Stimulated activated effector memory CD8-positive, alpha-beta T cell treated with anti-CD3 and anti-CD28 coated beads, Interleukin-12 subunit alpha, Interleukin-12 subunit beta, amount 100 ng/mL, for 72 hours (primary cell): Measurements from ENCODE around the gene MAP7.

Source experiments
- ATAC-seq: fragments of 150-1000 bp; cut with Tn5 transposase; 2 replicates; pipeline ENCODE4 v1.10.0; 2021
- DNase-seq, 2 donors: peaks; one replicate each; pipeline ENCODE4 v3.0.0; 2021 to 2022; ENCODE audit warnings: low spot score in 2 of 2
- H3K27ac Mint-ChIP-seq: one replicate; pipeline ENCODE4 v1.8.0; 2022; ENCODE audit warnings: mild to moderate bottlenecking, mixed read lengths
- H3K36me3 Mint-ChIP-seq: one replicate; pipeline ENCODE4 v1.8.0; 2022; ENCODE audit warnings: mild to moderate bottlenecking, mixed read lengths
- H3K4me1 Mint-ChIP-seq: one replicate; pipeline ENCODE4 v1.8.0; 2022; ENCODE audit warnings: mixed read lengths
- H3K4me3 Mint-ChIP-seq: one replicate; pipeline ENCODE4 v1.8.0; 2022; ENCODE audit warnings: mild to moderate bottlenecking, mixed read lengths
- H3K9me3 Mint-ChIP-seq: one replicate; pipeline ENCODE4 v1.8.0; 2022; ENCODE audit warnings: mixed read lengths

Gene MAP7

DNA sequence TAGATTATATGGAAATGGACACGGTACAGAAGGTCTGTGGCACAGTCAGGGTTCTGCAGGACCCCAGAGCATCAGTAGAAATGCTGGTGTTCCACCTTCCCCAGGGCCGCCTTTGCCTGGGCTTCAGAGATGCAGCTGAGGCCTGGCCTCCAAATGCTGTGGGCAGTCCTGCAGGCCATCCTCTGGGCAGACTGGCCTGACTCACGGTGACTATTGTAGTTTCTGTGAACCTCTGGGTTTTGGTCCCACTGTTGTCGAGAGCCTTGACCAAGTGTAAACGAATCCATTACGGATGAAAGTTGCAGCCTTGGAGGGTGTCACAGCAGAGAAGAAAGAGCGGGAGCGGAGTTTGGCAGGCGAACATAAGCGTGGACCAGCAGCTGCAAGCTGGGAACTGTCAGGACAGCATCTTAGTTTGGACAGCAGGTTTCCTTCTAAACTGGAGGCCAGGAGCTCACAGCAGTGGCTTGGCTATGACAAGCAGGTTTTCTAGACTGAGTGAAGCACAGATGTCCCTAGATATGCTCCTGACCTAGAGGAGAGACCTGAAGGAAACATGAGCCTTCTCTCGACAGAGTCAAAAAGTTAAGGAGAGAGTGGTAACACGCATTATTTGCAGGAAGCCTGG lies 214.4 kb downstream of the MAP7 start:
- no peaks in the 10 kb centered on the region for H3K36me3 Mint-ChIP-seq
- DNase-seq: no peak
- no peaks in the 10 kb centered on the region for H3K9me3 Mint-ChIP-seq
- peak; percentile 34 for ATAC-seq
- no peak overlapping the region for H3K27ac Mint-ChIP-seq
- H3K4me1 Mint-ChIP-seq: no peaks in the 10 kb centered on the region
- H3K4me3 Mint-ChIP-seq: no peak overlapping the region

DNA sequence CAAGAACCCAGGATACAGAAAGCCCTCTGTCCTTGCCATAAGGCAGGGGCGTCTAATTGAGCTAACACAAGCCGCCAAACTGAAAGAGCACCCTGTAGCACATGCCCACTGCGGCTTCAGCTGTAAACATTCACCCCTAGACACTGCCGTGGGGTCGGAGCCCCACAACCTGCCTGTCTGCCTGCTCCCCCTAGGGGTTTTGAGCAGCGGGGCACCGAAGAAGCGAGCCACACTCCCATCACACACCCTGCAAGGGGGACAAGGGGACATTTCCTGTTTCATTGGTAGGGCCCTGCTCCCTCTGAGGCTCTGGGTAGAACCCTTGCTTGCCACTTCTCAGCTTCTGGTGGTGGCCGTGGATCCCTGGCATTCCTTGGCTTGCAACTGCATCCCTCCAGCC lies 215.4 kb downstream of the MAP7 start:
- Mint-ChIP-seq H3K27ac (no peak overlapping the region), H3K36me3 (no peaks in the 10 kb centered on the region), H3K4me3 (no peak overlapping the region), H3K4me1 (no peaks in the 10 kb centered on the region), H3K9me3 (no peaks in the 10 kb centered on the region)
- no peak for ATAC-seq
- DNase-seq: no peak

DNA sequence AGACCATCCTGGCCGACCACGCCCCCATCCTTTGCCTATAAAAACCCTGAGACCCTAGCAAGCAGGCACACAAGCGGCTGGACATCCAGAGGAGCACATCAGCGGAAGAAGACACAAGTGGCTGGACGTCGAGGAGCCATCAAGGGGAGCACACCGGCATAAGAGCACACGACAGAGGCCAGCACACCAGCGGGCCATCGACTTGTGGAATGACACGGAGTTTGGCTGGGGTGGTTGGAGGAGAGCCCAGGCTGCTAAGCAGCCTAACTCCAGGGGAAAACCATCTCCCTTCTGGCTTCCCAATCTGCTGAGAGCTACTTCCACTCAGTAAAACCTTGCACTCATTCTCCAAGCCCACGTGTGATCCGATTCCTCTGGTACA lies 215.8 kb downstream of the MAP7 start:
- Mint-ChIP-seq H3K27ac (no peak overlapping the region), H3K9me3 (no peaks in the 10 kb centered on the region), H3K4me3 (no peak overlapping the region), H3K4me1 (no peaks in the 10 kb centered on the region), H3K36me3 (no peaks in the 10 kb centered on the region)
- DNase-seq (no peak), ATAC-seq (no peak)

DNA sequence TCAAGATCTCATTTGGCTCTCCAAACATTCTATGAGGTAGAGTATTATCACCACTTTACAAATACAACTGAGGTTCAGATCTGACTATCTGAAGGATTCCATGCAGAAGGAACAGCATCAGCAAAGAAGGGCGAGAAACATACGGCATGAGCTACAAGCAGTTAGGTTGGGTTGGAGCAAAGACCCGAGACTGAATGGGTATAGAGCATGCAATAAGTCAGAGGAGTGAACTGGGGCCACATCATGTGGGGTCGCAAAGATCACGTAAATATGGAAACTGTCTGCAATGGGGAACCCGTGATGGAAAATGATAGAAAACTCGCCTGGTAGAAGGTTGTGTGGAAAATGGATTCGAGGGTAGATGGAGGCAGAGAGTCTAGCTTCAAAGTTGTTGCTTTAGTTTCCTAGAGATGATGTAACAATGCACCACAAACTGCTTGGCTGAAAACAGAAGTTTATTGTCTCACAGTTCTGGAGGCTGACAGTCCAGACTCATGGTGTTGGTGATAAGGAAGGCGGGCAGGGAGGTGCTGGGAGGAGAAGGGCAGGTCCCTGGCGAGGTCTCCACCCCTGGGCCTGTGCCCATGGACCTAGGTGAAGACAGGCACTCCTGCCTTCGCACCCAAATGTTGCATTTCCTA lies 216.3 kb downstream of the MAP7 start:
- DNase-seq (no peak), ATAC-seq (no peak)
- Mint-ChIP-seq H3K4me3 (no peak overlapping the region), H3K27ac (no peak overlapping the region), H3K4me1 (no peaks in the 10 kb centered on the region), H3K9me3 (no peaks in the 10 kb centered on the region), H3K36me3 (no peaks in the 10 kb centered on the region)

DNA sequence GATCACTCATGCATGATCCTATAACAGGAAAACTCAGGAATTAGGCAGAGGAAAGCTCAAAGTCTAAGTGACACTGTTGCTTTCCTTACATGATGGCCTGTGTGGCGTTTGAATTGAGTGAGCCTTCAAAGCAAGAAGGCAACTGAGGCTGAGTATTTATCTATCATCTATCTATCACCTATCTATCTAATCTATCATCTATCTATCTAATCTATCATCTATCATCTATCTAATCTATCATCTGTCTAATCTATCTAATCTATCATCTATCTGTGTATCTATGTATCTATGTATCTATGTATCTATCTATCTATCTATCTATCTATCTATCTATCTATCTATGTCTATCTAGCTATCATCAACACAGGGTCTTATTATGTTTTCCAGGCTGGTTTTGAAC lies 218.8 kb downstream of the MAP7 start:
- Mint-ChIP-seq H3K27ac (no peak overlapping the region), H3K4me3 (no peak overlapping the region), H3K4me1 (no peaks in the 10 kb centered on the region), H3K9me3 (no peaks in the 10 kb centered on the region), H3K36me3 (no peaks in the 10 kb centered on the region)
- ATAC-seq: no peak
- no peak for DNase-seq

DNA sequence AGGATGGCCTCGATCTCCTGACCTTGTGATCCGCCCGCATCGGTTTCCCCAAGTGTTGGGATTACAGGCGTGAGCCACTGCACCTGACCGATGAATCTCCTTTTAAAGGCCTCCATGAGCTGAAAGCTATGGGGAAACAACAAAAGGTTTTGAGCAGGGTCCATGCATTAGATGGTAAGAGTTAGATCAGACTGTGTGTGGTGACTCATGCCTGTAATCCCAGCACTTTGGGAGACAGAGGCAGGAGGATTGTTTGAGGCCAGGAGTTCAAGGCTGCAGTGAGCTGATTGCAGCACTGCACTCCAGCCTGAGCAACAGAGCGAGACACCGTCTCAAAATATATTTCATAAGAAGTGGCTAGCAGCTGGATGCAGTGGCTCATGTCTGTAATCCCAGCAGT lies 219.6 kb downstream of the MAP7 start:
- ATAC-seq (no peak), DNase-seq (no peak)
- Mint-ChIP-seq H3K4me3 (no peak overlapping the region), H3K9me3 (no peaks in the 10 kb centered on the region), H3K36me3 (no peaks in the 10 kb centered on the region), H3K27ac (no peak overlapping the region), H3K4me1 (no peaks in the 10 kb centered on the region)

DNA sequence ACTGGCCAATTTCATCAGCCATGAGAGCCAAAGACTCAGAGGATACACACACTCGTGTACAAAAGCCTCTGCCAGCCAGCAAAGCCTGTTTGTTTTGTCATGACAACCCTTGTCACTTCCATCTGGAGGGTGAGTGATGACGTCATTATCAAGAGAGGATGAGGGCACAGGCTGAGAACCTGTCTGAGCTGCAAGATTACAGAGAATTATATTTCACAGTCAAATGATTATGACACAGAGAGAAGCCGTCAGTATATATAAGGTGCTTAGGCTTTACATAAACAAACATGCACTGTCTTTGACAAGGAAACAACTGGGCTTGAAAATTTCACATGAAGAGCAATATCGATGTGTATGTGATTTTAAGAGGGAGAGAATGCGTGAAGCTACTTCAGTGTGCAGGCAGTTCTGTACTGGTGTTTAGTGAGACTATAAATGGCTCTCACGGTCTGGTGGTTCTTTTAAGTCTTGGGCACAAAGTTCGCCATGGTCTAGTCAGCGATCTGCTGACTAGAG lies 224.1 kb downstream of the MAP7 start:
- no peak overlapping the region for H3K27ac Mint-ChIP-seq

DNA sequence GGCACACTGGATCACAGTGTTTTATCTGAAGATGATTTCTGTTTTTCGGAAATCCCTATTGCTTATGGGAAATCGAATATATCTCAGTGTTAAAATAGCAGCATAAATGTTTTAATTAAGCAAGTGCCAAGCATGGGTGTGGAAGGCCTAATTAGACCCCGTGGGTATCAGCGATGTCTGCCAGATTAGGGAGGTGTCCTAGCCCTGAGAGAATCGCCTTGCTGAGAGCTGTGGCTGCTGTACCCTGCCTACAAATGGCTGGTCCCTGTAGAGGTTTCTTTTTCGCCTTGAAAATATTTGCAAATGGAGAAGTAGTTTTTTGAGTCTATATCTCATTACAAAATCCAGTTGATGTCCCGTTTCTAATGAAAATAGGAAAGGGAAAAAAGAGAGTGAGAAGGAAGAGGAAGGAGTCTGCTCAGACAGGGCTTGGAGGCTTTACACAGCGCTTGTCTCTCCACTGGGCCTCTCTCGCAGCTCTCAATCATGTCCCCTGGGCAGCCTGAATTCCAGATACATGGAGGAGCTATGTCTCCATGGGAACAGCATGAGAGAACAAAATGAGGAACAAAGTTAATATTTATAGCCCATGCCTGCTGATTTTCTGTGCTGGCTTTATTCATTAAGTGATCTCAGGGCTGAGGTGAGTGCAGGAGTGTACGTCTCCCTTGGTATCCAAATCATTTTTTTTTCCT lies 225.4 kb downstream of the MAP7 start:
- H3K9me3 Mint-ChIP-seq: no peaks in the 10 kb centered on the region
- DNase-seq (no peak), ATAC-seq (no peak)
- H3K4me3 Mint-ChIP-seq: no peak overlapping the region
- H3K4me1 Mint-ChIP-seq: no peaks in the 10 kb centered on the region
- no peak overlapping the region for H3K27ac Mint-ChIP-seq
- no peaks in the 10 kb centered on the region for H3K36me3 Mint-ChIP-seq

More for the DNA sequence above, 224.1 kb downstream of the MAP7 start:
- no peak for ATAC-seq
- DNase-seq: no peak
- Mint-ChIP-seq H3K9me3 (no peaks in the 10 kb centered on the region), H3K4me3 (no peak overlapping the region), H3K4me1 (no peaks in the 10 kb centered on the region), H3K36me3 (no peaks in the 10 kb centered on the region)

DNA sequence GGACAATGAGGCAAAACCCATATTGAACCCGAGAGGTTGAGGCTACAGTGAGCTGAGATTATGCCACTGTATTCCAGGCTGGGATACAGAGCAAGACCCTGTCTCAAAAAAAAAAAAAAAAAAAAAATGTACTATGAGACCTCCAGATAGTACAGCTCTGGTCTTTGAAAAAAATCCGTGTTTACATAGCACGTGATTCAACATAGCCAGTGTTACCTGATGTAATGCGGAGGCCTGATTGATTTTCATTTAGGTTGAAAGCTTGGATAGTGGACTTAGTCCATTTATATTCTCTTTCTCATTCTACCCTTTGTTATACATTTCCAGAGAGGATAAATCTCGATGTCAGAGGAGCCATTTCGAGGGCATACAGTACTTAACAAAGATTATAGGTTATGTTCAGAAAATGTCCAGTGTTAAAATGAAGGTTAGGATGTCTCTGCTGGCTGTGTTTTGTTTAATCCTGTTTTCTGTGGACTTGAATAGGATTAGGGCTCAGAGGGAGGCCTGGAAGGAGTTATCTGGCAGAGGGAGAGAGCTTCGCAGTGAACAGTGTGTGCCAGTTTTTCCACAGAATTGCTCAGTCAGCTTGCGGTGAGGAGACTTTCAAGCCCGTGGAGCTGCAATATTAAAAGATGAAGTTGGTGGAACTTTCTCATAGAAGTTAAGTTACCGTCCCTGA lies 226.7 kb downstream of the MAP7 start:
- ATAC-seq: no peak
- H3K4me3 Mint-ChIP-seq: no peak overlapping the region
- no peak for DNase-seq
- H3K27ac Mint-ChIP-seq: no peak overlapping the region
- H3K36me3 Mint-ChIP-seq: no peaks in the 10 kb centered on the region
- no peaks in the 10 kb centered on the region for H3K9me3 Mint-ChIP-seq
- no peaks in the 10 kb centered on the region for H3K4me1 Mint-ChIP-seq

DNA sequence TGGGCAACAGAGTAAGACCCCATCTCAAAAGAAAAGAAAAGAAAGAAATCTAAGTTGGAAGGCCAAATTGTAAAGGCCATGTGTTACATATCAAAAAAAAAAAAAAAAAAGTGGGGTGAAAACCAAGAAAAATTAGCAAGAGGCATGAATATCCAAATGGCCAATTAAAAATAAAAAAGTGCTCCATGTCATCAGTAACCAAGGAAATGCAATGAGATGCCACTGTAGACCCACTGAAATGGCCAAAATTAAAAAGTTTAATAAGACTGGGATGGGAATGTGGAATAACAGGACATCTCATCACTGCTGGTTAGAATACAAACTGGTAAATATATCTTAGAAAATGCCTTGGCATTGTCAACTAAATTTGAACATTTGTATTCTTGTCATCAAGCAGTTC lies 230.5 kb downstream of the MAP7 start:
- ATAC-seq: no peak
- Mint-ChIP-seq H3K27ac (no peak overlapping the region), H3K4me1 (no peaks in the 10 kb centered on the region)

DNA sequence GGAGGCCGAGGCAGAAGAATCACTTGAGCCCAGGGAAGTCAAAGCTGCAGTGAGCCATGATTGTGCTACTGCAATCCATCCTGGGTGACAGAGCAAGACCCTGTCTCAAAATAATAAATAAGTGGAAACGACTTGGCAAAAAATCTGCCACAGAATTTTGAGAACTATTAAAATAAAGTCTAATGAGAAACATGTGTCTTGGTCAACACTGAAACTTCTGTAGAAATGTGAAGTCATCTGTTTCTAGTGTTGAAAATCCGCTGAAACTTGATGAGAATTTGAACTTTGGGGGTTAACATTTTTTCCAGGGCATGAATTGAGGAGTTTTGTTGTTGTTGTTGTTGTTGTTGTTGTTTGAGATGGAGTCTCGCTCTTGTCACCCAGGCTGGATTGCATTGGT lies 231.5 kb downstream of the MAP7 start:
- H3K4me3 Mint-ChIP-seq: no peak overlapping the region
- H3K9me3 Mint-ChIP-seq: no peaks in the 10 kb centered on the region
- no peaks in the 10 kb centered on the region for H3K36me3 Mint-ChIP-seq
- DNase-seq: no peak
- no peaks in the 10 kb centered on the region for H3K4me1 Mint-ChIP-seq
- no peak for ATAC-seq
- no peak overlapping the region for H3K27ac Mint-ChIP-seq

More for the DNA sequence above, 230.5 kb downstream of the MAP7 start:
- Mint-ChIP-seq H3K9me3 (no peaks in the 10 kb centered on the region), H3K4me3 (no peak overlapping the region), H3K36me3 (no peaks in the 10 kb centered on the region)
- no peak for DNase-seq

DNA sequence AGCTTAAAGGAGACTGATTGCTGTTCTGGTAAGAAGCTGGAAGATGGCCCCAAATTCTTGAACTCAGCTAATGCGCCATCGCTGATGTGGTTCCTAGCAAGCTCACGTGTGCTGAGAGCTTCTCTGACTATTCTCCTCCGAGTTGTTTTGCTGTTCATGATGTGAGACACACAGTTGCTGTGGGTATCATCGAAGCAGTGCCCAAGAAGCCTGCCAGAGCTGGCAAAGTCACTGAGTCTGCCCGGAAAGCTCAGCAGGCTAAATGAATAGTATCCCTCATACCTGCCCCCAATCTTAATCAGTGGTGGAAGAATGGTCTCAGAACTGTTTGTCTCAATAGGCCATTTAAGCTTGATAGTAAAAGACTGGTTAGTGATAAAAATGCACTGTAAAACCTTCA lies 232.3 kb downstream of the MAP7 start:
- ATAC-seq (no peak), DNase-seq (no peak)
- Mint-ChIP-seq H3K4me1 (no peaks in the 10 kb centered on the region), H3K36me3 (no peaks in the 10 kb centered on the region), H3K4me3 (no peak overlapping the region), H3K27ac (no peak overlapping the region), H3K9me3 (no peaks in the 10 kb centered on the region)

DNA sequence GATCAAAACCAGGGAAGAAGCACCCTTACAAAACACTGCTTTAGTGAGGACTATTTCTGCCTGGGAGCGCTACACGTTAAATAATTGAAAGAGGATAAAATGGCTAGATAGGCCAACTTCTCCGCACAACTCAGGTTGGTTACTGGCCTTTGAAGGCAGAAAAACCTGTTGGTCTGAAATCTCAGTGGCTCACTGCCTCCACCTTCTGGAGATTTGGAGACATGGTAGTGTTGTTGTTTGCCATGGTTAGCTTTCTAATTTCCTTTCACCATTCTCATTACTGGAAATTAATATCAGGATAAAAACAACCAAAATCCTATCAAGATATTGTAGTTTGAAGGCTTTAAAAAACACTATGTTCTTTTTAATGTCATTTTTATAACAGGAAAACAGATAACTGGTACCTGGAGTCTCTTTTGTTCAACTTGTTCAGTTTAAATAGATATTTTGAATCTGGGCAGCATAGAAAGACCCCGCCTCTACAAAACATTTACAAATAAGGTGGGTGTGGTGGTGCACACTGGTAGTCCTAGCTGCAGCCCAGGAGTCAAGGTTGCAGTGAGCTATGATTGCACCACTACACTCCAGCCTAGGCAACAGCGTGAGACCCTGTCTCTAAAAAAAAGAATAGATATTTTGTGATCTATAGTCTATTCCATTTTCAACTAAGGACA lies 233.1 kb downstream of the MAP7 start:
- H3K27ac Mint-ChIP-seq: no peak overlapping the region
- no peaks in the 10 kb centered on the region for H3K4me1 Mint-ChIP-seq
- peak; percentile 76 for ATAC-seq
- H3K4me3 Mint-ChIP-seq: no peak overlapping the region
- H3K36me3 Mint-ChIP-seq: no peaks in the 10 kb centered on the region
- DNase-seq: peak; percentile 11 to 63
- no peaks in the 10 kb centered on the region for H3K9me3 Mint-ChIP-seq

DNA sequence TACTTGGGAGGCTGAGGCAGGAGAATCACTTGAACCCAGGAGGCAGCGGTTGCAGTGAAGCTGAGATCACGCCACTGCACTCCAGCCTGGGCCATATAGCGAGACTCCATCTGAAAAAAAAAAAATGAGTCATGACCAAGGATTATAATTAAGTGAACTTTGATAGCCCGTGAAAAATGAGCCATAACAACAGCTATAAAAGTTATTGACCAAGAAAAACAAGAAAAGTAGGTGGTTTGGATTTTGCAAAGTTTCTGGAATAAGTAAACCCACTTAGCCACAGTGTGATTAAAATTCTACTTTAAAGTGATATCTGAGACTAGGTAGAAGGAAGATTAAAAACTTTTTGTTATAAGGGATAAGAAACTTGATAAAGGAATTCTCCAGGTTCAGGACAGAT lies 234.6 kb downstream of the MAP7 start:
- no peak overlapping the region for H3K4me3 Mint-ChIP-seq
- H3K9me3 Mint-ChIP-seq: no peaks in the 10 kb centered on the region
- no peak for ATAC-seq
- no peak overlapping the region for H3K27ac Mint-ChIP-seq
- H3K36me3 Mint-ChIP-seq: no peaks in the 10 kb centered on the region
- DNase-seq: no peak
- no peaks in the 10 kb centered on the region for H3K4me1 Mint-ChIP-seq

DNA sequence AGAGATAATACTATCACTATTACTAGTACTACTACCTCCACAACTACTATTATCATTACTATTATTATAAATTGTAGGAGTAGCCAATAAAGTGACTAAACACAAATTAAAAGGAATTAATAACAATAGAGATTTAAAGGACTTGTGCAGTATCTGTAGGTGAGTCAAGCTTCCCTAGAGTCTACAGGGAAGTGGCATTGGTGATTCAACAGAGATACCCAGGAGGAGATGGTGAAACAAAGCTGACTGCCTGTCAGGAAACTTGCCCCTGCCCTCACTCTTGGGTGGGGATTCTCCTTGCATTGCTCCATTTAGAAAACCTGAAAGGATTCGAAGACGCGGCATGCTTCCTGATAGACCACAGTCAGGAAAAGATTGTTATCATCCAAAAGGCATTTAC lies 237.2 kb downstream of the MAP7 start:
- no peak overlapping the region for H3K27ac Mint-ChIP-seq
- DNase-seq: no peak
- H3K4me3 Mint-ChIP-seq: no peak overlapping the region
- H3K36me3 Mint-ChIP-seq: no peaks in the 10 kb centered on the region
- ATAC-seq: no peak
- no peaks in the 10 kb centered on the region for H3K4me1 Mint-ChIP-seq
- no peaks in the 10 kb centered on the region for H3K9me3 Mint-ChIP-seq
